ES-I3 (cell line): ENCODE measurements around the gene TAF9B.
"Not testable (repeated sequence)": the region's sequence is repeated elsewhere in the genome, so short reads cannot be mapped to it uniquely, and the experiment has no call there.

Experiments used
- H3K36me3 ChIP-seq: 2 replicates; pipeline ENCODE4 v1.6.1; 2013; ENCODE audit warnings: mild to moderate bottlenecking, low read length, control low read depth, moderate library complexity; ENCODE audit not compliant: insufficient read depth
- H3K4me1 ChIP-seq: 2 replicates; pipeline ENCODE4 v1.6.1; 2013; ENCODE audit warnings: mild to moderate bottlenecking, control low read depth, low read length; ENCODE audit not compliant: insufficient read depth
- H3K9ac ChIP-seq: 2 replicates; pipeline ENCODE4 v1.6.1; 2013; ENCODE audit warnings: low read depth, mild to moderate bottlenecking, low read length, moderate library complexity
- H3K9me3 ChIP-seq: 2 replicates; pipeline ENCODE4 v1.6.1; 2013; ENCODE audit warnings: mild to moderate bottlenecking, low read length, moderate library complexity; ENCODE audit not compliant: control insufficient read depth, insufficient read depth

The TAF9B gene

DNA sequence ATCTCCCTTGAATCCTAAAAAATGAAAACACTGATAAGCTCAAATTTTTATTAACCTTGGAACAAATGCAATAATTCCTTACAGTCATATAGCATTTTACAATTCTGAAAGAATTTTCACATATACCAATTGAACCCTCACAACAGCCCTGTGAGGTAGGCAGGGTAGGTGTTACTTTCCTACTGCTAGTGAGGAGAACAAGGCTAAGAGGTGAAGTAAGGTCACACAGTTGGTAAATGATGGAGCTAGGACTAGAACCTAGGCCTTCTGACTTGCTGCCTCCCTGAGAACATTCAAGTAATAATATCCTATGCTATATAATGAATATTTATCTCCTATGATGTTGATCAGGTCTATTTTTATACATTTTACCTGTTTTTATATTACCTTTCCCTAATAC, 9.7 kb downstream of the TAF9B start:
- Histone ChIP-seq H3K36me3 (peaks cover 14% of the 10 kb centered on the region), H3K9ac (no peak overlapping the region)

DNA sequence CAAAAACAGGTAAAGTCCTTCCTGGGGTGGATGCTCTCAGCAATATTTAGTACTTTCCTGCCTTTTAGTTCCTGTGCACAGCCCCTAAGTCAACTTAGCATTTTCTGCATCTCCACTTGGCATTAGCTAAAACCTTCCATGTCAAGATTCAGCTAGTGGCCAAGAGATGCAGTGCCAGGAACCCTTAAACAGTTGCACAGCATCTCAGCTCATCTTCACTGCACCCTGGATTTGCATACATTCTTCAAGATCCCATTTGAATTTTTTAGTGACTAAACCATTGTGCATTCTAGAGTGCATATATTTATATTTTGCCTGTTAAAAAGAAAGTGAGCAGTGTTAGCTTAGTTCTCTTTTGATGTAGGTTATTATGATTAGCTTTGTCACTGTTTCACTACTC, 13.7 kb downstream of the TAF9B start:
- peaks cover 16% of the 10 kb centered on the region for H3K36me3 ChIP-seq
- not testable (repeated sequence) for H3K4me1 ChIP-seq, H3K9me3 ChIP-seq, H3K9ac ChIP-seq

More for the DNA sequence above, 9.7 kb downstream of the TAF9B start:
- Histone ChIP-seq H3K9me3 (no peaks in the 10 kb centered on the region), H3K4me1 (no peaks in the 10 kb centered on the region)

DNA sequence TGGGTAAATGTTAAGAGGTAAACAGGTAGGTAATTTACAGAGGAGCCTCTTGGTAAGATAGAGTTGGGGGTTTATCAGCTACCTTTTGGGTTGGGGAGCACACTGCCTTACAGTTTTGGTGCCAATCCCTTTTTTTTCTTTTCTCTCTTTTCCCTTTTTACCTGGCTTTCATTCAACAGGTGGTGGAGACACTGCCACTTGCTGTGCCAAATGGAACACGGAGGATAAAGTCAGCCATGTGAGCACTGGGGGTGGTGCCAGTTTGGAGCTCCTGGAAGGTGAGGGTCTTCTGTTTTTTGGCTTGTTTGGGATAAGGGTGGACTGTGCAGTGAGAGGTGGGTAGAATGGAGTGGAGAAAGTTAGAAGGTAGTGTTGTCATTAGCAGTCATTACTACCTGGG, 14.3 kb downstream of the TAF9B start:
- peaks cover 16% of the 10 kb centered on the region for H3K36me3 ChIP-seq
- no peaks in the 10 kb centered on the region for H3K4me1 ChIP-seq
- H3K9me3 ChIP-seq: no peaks in the 10 kb centered on the region
- no peak overlapping the region for H3K9ac ChIP-seq

DNA sequence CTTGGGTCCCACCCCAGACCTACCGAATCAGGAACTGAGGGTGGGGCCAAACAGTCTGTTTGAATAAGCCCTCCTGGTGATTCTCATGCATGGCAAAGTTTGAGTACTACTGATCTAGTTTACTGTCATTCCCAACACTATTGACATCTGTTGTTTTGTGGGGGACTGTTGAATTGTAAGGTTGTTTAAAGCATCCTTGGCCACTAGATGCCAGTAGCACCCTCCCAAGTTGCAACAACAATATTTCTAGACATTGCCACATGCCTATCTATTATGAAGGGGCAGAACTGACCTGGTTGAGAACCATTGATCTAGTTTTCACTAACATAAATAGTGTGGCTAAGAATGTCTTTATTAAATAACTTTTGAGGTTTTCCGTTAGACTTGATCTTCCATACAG, 15.1 kb downstream of the TAF9B start:
- Histone ChIP-seq H3K4me1 (no peaks in the 10 kb centered on the region), H3K36me3 (peaks cover 16% of the 10 kb centered on the region), H3K9ac (no peak overlapping the region), H3K9me3 (no peaks in the 10 kb centered on the region)

DNA sequence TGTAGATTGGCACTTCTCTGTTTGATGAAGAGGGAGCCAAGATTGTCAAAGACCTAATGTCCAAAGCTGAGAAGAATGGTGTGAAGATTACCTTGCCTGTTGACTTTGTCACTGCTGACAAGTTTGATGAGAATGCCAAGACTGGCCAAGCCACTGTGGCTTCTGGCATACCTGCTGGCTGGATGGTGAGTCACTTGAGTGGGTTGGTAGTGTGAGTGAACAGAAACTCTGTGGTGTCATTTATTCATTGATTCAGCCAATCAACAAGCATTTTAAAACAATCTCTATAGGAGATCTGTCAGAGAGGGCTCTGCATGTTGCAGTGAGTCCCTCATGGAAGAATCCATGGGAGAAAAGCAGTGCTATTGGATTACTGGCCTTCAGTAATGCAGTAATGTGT, 16.3 kb downstream of the TAF9B start:
- Histone ChIP-seq H3K4me1 (no peaks in the 10 kb centered on the region), H3K9me3 (no peaks in the 10 kb centered on the region), H3K36me3 (peaks cover 20% of the 10 kb centered on the region), H3K9ac (no peak overlapping the region)

DNA sequence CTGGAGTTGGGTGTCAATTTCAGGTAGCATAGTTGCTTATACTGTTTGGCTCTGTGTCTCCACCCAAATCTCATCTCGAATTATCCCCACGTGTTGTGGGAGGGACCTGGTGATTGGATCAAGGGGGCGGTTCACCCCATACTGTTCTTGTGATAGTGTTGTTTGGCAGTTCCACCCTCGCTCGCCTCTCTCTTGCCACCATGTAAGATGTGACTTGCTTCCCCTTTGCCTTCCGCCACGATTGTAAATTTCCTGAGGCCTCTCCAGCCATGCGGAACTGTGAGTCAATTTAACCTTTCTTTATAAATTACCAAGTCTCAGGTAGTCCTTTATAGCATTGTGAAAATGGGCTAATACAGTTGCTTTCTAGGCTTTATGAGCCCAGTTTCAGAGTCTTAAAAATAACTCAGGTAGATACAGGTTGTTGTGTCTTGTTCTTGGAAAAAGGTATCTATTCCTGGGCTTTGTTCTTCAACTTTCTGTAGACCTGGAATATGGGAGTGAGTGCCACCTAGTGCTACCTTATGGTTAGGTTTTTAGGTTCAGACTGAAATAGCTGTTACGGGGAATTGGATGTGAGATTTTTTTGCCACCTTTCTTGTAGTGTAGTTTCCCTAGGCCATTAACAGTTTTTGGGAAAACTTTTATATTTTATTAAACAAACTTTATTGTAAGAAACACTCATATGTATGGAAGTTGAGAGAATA, 19.8 kb downstream of the TAF9B start:
- no peak overlapping the region for H3K9ac ChIP-seq
- H3K9me3 ChIP-seq: no peaks in the 10 kb centered on the region
- no peaks in the 10 kb centered on the region for H3K4me1 ChIP-seq
- peaks cover 17% of the 10 kb centered on the region for H3K36me3 ChIP-seq

DNA sequence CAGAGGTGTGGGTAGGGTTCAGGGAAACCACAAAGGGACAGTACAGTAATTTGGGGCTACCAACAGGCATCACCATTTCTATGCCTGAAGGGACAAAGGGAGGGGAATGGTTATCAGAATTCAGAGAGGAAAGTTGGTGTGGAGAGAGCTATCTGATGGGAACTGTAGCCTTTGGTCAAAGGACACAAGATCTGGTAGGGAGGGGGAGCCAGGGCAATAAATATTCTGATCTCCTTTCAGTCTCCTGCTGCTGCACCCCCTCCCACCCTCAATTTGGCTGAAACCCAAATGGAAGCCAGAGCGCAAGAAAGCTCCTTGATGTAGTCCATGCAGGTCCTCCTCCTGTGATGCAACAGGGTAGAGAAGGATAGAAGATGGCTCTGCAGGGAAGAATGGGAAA, 20.8 kb downstream of the TAF9B start:
- Histone ChIP-seq H3K36me3 (peaks cover 13% of the 10 kb centered on the region), H3K4me1 (no peaks in the 10 kb centered on the region), H3K9ac (no peak overlapping the region), H3K9me3 (no peaks in the 10 kb centered on the region)

DNA sequence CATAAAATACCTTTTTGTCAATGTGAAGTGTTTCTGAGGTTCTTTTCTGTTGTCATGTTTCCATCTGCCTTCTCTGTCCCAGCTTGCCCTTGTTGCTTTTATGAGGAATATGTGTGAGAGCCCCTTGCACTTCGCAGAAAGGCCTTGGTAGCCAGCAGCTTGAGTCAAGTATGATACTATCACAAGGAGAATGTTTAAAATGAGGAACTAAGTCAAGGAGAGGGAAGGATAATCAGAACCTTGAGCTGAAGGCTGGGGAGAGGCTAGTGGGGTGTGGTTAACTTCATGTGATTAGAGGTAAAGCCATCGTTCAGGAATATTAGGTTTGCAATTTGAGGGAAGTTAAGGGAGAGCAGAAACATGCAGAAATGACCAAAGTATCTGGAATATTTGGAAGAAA, 22.7 kb downstream of the TAF9B start:
- H3K36me3 ChIP-seq: peaks cover 17% of the 10 kb centered on the region
- H3K9ac ChIP-seq: no peak overlapping the region
- no peaks in the 10 kb centered on the region for H3K9me3 ChIP-seq
- H3K4me1 ChIP-seq: no peaks in the 10 kb centered on the region

DNA sequence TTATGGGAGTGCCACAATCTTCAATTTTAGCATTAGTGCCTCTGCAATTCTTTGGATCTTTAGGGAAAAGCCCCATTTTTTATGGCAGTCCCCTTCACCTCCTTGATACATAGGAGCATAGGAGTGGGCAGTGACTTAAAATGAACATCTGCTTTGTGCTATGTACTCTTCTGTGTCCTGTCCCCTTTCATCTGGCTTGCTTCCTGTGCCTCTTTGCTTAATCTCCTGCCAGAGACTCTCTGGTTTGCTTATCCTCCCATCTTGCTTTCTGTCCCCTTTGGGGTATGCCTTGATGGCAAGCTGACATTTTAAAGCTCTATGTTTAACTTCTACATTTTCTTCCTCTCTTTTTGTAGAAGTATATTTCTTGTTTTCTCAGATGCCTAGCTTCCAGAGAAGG, 23.1 kb downstream of the TAF9B start:
- H3K9ac ChIP-seq: no peak overlapping the region
- no peaks in the 10 kb centered on the region for H3K9me3 ChIP-seq
- peaks cover 20% of the 10 kb centered on the region for H3K36me3 ChIP-seq
- peaks cover 3% of the 10 kb centered on the region; the same call in 1 of the 2 replicates for H3K4me1 ChIP-seq

DNA sequence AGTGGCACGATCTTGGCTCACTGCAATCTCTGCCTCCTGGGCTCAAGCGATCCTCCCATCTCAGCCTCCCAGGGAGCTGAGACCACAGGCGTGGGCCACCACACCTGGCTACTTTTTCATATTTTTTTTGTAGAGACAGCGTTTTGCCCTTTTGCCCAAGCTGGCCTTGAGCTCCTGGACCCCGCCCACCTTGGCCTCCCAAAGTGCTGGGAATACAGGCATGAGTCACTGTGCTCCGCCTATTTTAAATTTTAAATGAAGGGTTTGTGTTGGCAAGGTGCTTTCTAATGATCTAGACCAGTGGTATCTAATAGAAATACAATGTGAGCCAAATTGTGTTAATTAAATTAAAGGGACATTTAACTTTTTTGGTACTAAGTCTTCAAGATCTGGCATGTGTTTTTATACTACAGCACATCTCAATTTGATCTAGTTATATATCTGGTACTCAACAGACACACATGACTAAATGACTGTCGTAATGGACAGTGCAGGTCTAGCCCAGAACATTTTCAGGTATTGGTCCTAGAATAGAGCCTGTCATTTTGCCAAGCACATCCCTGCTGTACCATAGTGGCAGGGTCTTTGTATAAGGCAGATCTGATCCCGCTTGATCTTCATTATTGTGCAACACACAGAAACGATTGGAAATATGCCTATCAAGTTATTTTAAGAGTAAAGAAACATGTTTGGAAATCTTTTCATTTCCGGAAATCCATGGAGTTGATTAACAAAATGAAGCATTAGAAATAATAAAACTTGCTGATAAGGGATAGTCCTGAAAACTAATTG, 28.1 kb downstream of the TAF9B start:
- Histone ChIP-seq H3K9me3 (no peaks in the 10 kb centered on the region), H3K4me1 (peaks cover 7% of the 10 kb centered on the region; the same call in 1 of the 2 replicates), H3K9ac (no peak overlapping the region), H3K36me3 (peaks cover 16% of the 10 kb centered on the region)

DNA sequence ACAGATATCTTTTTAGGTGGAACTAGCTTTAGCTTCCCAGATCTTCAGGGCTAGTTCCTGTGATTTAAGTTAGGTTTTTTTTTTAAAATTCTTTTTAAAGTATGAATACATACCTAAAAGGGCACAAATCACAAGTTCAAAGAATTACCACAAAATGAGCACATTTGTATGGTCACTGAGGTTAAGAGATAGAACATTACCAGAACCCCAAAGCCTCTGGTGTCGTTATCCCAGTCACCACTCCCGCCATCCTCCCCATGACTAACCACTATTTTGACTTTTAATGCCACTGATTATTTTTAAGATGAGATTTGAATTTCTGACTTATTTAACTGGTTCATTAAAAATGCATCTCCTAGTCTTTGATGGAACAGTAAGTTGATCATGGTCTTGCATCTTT, 30.0 kb downstream of the TAF9B start:
- no peaks in the 10 kb centered on the region for H3K9me3 ChIP-seq
- peaks cover 11% of the 10 kb centered on the region; the same call in 1 of the 2 replicates for H3K36me3 ChIP-seq

DNA sequence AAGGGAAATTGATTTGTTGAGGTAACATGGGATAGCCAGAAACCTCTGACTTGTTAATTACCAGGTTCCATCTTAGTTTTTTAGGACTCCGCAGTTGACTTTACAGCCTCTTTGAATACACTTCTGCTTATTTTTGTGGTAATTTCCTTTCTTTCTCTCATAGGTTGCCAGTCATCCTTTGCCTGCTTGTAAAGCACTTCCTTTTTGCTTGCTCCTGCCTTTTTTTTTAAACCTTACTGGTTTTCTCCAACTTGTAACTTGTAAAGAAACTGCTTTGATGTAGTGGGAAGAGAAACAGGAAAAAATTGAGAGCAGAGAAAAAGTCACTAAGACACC, 32.8 kb downstream of the TAF9B start:
- no peak overlapping the region for H3K9ac ChIP-seq
- peaks cover 7% of the 10 kb centered on the region; the same call in 1 of the 2 replicates for H3K4me1 ChIP-seq
- 0 out of 2 replicates have a peak, but pooled peaks cover 6% of the 10 kb centered on the region for H3K36me3 ChIP-seq

More for the DNA sequence above, 30.0 kb downstream of the TAF9B start:
- no peak overlapping the region for H3K9ac ChIP-seq
- H3K4me1 ChIP-seq: peaks cover 7% of the 10 kb centered on the region; the same call in 1 of the 2 replicates

DNA sequence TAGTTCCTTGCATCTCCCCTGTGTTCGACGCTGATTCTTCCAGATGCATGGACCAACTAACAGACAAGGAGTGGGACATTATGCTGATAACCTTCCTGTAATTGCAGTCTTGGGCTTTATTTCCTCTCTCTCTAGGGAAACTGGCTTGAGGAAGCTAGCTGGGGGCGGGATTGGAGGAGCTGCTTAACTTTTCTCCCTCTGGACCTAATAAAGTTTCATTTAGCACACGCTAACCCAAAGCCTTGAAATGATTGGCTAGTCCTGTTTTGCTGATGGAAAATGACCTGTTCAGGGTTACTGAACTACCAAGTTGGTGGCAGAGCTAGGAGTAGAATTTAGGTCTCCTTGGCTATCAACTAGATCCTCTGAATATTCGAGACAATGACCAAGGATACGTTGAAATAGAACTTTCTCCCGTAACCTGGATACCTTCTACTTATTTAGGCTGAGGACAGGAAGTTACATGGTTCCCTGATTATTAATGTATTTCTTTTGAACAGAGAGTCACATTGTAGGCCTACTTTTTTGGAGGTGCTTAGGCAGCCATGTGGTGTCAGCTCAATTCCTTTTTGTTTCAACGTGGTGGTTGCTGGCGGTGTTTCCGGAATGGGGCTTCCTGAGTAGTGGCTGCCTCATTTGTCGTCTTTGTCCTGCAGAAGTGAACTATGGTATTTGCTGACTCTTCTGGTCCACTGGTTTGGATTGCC, 33.4 kb downstream of the TAF9B start:
- H3K9ac ChIP-seq: peak overlapping the region; percentile 61; the same call in 1 of the 2 replicates
- no peaks in the 10 kb centered on the region for H3K9me3 ChIP-seq
- 0 out of 2 replicates have a peak, but pooled peaks cover 4% of the 10 kb centered on the region for H3K36me3 ChIP-seq
- H3K4me1 ChIP-seq: 0 out of 2 replicates have a peak, but pooled peaks cover 2% of the 10 kb centered on the region

More for the DNA sequence above, 32.8 kb downstream of the TAF9B start:
- no peaks in the 10 kb centered on the region for H3K9me3 ChIP-seq

DNA sequence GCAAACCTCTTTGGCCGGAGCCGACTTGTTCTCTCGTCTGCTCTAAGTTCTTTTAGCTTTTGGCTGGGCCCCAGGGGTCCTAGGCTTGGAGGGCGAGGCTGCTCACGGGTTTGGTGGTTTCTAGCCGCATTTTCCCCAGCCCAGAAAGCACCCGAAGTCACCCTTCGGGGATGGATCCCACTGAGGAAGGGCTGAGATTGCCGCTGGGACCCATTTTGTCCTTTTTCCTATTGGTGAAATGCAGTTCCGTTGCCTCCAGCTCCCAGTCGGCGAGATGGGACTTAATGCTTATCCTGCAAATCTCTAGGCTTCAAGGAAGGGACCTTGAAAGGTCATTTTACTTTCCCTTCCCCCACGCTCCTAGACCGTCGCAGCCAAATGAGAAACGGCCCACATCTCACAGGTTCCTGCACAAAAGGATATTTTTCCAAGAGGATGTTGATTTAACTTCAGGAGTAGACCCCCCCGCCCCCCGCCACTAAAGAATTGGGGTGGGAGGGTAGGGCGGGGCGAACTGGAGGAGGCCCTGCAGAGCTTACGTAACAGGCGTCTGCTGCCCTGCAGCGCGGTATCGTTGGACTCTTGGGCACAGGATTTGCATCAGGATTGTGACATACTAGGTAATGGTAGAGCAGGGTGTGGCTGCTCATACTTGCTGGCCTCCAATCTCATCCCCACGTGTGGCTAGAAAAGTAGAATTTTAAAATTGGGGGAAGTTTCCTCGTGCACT, 34.8 kb downstream of the TAF9B start:
- Histone ChIP-seq H3K4me1 (0 out of 2 replicates have a peak, but pooled peaks cover 2% of the 10 kb centered on the region), H3K36me3 (0 out of 2 replicates have a peak, but pooled peaks cover 4% of the 10 kb centered on the region), H3K9ac (peak overlapping the region; percentile 61), H3K9me3 (no peaks in the 10 kb centered on the region)
